Epidermal melanocyte (primary cell): Measurements from ENCODE around the gene MMP2.

Source experiments
- DNase-seq: peaks from one replicate; pipeline ENCODE4 v3.0.0; 2011; ENCODE audit warnings: low spot score; ENCODE audit not compliant: insufficient read length

The MMP2 gene

DNA sequence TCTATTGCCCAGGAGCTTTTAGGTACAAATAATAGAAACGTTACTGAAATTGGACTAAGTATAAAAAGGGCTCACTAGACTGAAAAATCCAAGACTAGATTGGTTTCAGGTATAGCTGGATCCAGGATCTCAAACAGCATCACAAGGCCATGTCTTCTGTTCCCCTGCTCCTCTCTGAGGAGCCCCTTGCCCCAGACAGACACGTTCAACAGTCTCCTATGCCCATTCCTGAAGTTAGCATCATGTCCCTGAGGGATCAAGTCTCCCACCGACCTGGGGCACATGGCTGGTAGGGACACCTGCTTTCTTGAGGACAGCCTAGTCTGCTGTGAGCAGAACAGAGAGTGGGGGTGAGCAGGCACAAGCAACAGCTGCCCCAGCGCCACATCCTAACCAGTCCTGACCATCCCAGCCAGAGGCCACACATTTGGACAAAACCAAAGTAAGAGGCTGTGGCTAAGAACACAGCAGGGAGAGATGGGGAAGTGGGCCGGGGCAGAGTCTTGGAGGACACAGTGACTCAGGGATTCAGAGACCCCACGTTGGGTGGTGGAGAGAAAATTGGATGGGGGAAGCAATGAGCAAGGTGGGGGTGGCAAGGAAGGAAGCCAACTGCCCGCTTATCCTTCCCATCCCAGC lies 10.5 kb upstream of the MMP2 start:
- DNase-seq = no peak

- no peak for DNase-seq
Observed at GRCh38 chr16:55469821-55470532, 9.0 kb upstream of the MMP2 start.

- DNase-seq = peak; percentile 52
Observed at GRCh38 chr16:55470533-55471371, 8.2 kb upstream of the MMP2 start.

DNA sequence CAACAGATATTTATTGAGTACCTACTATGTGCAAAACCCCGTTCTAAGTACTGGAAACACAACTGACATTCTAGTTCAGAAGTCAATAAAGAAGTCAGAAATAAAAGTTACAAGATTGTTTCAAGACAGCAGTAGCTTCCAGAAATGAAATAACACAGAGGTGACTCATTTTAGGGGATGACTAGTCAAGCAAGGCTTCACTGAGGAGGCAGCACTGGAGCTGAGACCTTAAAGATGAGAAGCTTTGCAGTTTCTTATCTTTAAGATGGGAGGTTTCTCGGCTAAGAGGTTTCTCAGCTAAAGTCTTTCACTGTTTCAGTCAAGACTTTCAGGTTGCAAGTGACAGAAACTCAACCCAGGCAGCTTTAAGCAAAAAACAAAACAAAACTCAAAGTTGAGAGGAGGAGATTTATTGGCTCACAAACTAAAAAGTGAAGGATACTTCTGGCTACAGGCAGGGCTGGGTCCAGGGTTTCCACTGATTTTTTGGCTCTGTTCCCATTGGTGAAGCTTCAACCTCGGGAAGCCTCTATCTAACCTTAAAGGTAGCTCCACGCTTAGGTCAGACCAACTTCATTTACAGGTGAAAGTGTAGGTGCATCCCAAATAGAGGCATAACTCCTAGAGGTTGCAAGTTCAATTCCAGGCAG lies 7.4 kb upstream of the MMP2 start:
- DNase-seq = no peak

DNA sequence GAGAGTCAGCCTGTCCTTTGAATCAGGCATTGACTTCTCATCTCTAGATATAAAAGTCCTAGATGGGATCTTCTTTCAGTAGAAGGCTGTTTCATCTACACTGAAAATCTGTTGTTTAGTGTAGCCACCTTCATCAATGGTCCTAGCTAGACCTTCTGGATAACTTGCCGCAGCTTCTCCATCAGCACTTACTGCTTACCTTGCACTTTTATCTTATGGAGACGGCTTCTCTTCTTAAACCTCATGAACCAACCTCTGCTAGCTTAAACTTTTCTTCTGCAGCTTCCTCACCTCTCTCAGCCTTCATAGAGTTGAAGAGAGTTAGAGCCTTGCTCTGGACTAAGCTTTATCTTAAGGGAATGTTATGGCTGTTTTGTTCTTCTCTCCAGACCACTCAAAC lies 5.4 kb upstream of the MMP2 start:
- no peak for DNase-seq

GRCh38 chr16:55474821-55475220 lies 4.2 kb upstream of the MMP2 start:
- no peak for DNase-seq

DNA sequence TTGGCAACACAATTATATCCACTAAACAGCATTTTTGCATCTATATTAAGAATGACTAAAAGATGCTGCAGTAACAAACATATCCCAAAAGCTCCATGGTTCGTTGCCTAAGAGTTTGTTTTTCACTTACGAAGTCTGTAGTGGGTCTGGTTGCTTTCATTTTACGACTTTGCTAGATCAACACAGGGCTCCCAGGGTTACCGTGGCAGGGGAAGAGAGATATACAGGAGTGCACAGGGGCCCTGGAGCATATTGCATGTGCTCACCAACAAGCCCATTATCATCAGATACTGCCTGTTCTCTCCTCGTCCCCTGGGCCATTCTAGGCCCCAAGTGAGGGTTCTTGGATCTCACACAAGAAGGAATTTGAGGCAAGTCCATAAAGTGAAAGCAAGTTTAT lies 3.1 kb upstream of the MMP2 start:
- no peak for DNase-seq

DNA sequence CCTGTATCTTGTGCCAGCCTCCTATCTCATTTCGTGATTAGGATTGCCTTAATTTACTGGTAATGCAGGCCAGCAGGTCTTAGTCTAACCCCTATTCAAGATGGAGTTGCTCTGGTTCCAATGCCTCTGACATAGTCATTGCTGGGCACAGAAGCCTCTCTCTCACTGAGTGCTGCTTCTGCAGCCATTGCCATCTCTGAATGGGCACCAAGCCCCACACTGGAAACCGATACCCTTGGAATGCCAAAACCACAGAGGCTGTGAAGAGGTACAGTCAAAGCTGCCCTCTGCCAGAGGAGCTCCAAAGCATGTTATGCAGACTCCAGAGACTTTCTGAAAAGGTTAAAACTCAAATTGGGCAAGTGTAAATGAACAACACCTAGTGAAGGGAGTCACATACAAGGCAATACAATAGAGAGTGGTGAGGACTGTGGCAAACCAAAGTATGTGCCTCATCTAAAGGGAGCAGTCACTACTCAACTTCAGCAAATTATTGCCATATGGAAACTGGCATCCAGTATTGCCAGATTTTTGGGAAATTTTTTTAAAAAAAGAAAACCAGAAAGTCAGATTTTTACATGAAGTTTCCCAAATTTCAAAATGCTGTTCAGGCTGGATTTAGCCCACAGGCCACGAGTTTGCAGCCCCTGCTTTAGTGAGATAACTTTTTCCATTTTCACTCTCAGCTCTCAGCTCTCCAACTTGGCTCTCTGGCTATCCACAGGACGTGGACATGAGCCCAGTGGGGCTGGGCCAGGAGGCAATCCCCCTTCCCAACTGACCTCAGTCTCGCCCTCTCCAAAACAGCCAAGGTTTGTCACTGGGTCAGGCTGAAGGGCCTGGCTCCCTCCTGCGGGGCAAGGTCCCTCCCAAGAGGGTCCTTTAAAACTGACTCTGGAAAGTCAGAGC lies 2.1 kb upstream of the MMP2 start:
- no peak for DNase-seq

DNA sequence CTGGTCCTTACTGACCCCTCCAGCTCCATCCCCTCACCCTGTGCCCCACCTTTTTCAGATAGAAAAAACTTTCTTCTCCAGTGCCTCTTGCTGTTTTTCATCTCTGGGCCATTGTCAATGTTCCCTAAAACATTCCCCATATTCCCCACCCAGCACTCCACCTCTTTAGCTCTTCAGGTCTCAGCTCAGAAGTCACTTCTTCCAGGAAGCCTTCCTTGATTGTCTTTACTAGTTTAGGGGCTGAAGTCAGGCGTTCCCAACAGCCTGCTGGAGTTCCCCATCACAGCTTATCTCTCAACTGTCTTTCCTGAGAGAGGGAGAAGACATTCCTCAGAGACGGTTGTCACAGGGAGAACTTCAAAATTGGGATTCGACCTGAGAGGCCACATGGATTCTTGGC lies 1.3 kb upstream of the MMP2 start:
- no peak for DNase-seq

GRCh38 chr16:55479430-55480140 lies 587 bp downstream of the MMP2 start:
- no peak for DNase-seq

DNA sequence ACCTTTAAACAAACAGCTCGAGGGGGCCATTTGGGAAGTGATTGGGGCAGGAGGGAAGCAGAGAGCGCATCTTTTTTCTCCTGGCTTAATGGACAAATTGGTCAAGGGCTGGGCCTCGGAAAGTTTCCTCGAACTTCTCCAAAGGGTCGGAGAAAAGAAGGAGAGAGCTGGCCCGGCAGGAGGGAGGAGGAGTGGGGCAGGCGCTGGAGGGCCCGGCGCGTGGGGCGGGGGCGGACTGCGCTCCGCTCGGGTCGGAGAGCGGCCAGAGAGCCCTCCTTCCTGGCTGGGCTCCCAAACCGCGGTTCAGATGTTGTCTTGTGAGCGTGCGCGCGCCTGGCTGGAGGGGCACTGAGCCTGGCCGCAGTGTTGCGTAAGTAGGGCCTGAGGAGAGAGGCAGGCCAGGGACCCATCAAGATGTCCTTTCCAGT lies 1.2 kb downstream of the MMP2 start:
- DNase-seq = peak; percentile 62

DNA sequence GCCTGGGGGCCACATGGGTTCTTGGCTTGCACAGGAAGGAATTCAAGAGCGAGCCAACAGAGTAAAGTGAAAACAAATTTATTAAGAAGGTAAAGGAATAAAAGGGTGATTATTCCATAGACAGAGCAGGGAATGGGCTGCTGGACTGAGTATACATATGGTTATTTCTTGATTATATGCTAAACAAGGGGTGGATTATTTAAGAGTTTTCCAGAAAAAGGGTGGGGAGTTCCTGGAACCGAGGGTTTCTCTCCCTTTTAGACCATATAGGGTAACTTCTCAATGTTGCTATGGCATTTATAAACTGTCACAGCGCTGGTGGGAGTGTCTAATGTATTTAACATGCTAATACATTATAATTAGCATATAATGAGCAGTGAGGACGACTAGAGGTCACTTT lies 2.0 kb downstream of the MMP2 start:
- no peak for DNase-seq

GRCh38 chr16:55482056-55482455 lies 3.1 kb downstream of the MMP2 start:
- DNase-seq = no peak

DNA sequence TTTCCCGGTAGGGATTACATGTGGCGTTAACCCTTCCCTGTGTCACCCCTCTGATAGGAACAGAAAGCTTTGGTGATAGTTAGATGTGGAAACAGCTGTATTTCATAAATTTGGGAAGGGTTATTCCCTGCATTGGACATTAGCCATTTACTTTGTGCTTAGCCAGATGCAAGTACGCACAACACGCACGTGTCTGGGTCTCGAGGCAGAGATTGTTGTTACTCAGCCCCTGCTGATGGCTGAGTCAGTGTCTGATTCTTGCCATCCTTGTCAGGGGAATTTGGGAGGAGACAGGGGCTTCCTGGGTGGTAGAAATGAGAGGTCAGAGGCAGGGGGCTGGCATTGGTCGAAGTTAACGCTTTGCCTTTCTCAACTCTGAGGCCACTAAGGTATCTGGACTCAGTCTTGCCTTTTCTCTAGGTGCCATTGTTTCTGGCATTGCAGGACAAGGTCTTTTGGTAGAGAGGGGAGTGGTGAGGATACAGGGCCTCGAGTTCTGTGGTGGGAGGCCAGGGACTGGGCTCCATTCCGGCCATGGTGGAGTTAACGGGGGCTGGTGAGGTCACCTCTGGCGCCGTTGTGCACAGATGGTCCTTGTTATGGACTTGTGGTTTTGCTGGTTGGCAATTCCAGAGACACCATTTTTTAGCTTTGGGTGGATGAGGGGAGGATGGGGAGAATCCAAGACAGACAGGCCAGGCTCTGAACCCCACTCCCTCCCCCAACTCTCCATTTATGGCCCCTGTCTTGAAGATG lies 8.2 kb downstream of the MMP2 start:
- DNase-seq = peak; percentile 64

DNA sequence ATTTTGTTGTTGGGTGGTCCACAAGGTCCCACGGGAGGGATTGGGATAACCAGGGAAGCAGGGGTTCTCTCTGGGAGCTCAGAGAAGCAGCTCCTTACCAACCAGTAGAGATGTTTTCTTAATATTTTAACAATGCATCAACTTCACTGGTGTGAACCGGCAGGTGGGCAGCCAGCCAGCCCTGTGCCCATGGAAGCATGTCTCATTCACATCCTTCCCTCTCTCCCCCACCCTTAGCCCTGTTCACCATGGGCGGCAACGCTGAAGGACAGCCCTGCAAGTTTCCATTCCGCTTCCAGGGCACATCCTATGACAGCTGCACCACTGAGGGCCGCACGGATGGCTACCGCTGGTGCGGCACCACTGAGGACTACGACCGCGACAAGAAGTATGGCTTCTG lies 9.3 kb downstream of the MMP2 start:
- no peak for DNase-seq

DNA sequence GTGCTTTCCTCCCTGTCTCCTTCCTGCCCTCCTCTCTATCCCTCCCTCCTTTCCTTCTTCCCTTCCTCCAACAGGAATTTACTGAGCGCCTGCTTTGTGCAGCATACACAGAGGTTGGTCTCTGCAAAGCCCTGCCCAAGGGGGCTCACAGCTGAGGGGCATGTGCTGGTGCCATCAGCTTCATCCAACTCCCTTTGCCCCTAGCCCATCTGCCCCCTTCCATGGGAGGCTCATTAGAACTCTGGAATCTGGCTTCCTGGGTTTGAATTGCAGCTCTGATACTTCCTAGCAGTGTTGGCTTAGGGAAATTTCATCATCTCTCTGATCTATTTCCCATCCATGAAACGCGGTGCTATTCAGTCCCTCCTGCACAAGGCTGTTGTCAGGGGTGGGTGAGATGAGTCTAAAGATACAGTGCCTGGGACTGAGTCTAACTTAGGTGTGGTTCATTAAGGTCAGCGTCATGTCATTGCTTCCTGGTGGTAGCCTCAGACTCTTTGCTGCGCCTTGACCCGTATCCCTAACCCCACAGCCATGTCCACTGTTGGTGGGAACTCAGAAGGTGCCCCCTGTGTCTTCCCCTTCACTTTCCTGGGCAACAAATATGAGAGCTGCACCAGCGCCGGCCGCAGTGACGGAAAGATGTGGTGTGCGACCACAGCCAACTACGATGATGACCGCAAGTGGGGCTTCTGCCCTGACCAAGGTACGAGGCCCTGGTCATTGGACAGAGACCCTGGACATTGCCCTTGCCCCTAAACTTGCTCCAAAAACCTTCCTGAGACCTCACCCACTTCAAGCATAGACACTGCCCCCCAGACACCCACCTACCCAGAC lies 10.3 kb downstream of the MMP2 start:
- DNase-seq = no peak

DNA sequence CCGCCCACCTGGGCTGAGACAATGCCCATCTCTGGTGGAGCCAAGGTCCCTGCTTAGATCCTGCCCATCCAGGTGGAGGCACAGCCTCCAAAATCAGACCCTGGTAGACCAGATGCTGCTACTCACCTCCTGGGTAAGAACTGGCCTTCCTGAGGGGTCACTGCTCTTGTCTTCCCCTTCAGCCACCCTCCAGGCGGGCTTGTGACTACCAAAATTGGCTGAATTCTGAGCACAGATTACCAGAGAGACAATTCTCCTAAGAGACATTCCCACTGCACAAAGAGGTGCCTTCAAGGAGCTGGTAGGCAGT lies 10.9 kb downstream of the MMP2 start:
- DNase-seq = no peak

GRCh38 chr16:55490301-55490700 lies 11.3 kb downstream of the MMP2 start:
- DNase-seq = no peak

DNA sequence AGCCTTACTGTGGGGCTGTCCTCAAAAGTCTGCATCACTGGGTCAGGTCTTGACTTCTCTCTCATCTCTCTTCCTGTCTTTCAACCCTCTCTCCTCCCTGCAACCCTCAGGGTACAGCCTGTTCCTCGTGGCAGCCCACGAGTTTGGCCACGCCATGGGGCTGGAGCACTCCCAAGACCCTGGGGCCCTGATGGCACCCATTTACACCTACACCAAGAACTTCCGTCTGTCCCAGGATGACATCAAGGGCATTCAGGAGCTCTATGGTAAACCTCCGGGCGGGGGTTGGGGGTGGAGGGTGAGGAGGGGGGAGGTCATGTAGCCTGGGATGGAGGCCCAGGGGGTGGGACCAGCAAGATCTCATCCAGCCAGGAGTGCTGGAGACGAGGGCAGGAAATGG lies 12.7 kb downstream of the MMP2 start:
- no peak for DNase-seq
